ENCODE measurements around the gene GABARAP.

GABARAP gene

DNA sequence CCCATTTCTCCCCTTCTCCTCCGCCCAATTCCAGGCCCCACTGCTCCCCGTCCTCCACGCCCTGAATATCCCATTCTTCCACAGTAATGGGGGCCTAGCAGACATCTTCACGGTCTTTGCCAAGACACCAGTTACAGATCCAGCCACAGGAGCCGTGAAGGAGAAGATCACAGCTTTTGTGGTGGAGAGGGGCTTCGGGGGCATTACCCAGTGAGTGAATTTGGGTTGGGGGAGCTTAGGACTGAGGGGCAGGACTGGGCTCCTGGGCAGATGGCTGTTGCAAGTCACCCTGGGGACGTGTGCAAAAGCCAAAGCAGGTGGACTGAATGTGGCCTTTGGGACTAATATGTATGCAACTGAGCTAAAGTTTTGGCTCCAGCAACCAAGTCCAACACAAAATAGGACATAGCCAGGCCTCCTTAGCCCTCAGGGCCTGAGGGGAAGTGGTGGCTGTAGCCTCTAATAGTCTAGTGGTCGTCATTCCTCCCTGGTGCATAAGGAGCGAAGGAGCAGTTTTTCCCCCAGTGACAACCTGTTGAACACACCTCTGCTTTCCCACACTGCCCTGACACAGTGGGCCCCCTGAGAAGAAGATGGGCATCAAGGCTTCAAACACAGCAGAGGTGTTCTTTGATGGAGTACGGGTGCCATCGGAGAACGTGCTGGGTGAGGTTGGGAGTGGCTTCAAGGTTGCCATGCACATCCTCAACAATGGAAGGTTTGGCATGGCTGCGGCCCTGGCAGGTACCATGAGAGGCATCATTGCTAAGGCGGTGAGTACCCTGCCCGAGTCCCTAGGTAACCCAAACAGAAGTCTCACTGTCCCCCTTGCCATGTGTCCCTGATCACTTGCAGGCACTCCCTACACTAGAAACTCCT is 19.9 kb downstream of the GABARAP start:
- no peak for DNase-seq (ENCODE audit: low read depth)

GRCh38 chr17:7221278-7222092 is 20.8 kb downstream of the GABARAP start:
- no peak for DNase-seq (ENCODE audit: low read depth)

DNA sequence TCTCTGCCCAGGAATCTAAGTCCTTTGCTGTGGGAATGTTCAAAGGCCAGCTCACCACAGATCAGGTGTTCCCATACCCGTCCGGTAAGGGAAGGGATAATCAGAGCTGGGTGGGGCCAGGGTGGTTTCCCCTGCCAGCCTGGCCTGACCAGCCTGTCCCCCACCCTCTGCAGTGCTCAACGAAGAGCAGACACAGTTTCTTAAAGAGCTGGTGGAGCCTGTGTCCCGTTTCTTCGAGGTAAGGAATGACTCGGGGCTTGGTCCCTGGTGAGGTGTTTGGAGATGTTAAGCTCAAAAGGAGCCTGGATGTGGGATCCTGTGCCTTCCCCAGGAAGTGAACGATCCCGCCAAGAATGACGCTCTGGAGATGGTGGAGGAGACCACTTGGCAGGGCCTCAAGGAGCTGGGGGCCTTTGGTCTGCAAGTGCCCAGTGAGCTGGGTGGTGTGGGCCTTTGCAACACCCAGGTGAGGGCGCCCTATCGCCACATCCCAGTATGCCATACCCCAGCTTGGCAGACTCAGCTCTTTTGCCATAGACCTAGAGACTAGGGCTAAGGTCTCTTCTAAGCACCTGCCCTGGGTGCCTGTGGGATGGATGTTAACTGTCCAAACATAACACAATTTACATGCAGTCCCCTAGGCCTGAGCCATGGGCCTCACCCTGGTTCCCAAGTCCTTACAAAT is 21.5 kb downstream of the GABARAP start:
- no peak for DNase-seq (ENCODE audit: low read depth)

- DNase-seq (ENCODE audit: low read depth): peak; percentile 46
Measured at GRCh38 chr17:7219812-7220592, 22.2 kb downstream of the GABARAP start, which contains the start of the genes ACADVL and DLG4. Gene ACADVL (plus strand): TSS chr17:7219938. CDS start chr17:7219985, 47 bp downstream. Gene DLG4 (minus strand): TSS chr17:7219836.

DNA sequence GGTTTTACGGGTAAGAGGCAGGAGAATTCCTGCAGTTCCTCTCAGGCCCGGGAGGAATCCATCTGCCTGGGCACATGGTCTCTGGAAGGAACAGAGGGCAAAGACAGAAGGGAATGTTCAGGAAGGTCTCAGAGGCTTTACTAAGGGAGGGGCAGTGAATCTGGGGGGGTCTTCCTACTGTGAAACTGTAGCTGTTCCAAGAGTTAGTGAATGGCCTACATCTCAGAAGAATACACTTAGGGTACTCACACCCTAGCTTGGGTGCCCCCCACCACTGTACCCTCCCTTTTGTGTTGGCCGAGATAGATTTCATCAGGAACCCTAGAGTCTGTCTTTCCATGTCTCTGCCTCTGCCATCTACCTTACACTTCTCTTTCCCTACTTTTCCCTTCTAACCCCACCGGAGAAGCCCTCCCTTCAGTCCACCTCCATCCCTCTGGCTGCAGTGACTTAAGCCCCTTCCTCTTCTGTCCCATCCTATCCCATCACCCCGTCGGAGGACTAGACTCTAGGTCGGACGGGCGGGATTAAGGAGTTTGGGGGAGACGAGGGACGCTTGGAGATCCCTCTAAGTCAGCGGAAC is 22.9 kb downstream of the GABARAP start:
- no peak for DNase-seq (ENCODE audit: low read depth)

- DNase-seq (ENCODE audit: low read depth): no peak
Measured at GRCh38 chr17:7218758-7219157, 23.5 kb downstream of the GABARAP start.

DNA sequence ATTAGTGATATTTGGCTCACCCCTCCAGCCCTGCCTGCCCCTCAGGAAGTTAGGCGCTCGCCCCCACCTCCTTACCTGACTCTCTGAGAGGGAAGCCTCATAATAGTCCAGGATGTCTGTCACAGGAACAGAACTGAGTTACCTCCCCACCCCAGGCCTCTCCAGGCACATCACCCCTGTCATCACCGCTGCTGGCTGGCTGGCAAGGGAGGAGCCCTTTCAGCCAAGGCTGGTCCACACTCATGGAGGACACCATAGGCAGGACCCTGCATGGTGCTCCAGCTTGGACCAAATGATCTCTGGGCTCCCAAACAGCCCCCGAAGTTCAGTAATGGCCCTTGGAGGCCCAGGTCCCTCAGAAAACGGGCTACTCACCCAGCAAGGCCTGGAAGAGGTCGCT is 24.1 kb downstream of the GABARAP start:
- DNase-seq (ENCODE audit: low read depth): no peak

DNA sequence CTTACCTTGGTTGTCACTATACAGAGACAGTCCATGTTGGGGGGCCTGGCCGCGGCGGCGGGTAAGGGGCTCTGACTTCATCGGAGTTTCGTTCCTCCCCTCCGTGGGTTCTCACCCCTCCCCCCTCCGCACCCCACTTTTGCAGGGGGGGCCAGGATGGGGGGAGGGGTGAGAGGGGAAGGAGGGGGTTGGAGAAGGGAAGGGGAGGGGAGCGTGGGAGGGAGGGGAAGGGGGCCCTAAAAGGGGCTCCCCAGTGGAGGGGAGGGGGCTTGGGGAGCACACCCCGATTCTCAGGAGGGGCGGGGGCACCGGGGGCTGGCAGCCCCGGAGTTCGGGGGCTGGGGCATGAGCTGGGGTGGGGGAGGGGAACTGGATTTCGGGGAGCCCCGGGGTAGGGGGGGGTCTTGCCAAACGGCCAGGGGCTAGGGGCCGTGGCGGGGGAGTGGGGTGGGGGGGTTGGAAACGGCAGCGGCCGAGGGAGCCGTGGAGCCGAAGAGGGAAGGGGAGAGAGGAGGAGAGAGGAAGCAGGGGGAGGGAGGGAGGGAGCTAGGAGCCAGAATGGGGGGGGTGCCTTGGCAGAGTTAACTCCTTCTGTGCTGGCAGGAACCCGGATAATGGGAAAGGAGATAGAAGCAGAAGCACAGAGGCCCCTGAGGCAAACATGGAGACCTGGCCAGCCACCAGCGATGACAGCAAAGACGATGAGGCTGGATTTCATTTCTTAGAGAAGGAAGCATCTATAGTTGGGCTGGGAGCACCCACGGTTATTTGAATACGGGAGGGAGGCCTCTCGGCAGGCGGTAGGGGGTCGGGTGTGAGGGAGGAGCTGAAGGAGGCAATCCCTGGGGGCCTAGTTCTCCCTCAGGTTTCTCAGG is 24.9 kb downstream of the GABARAP start:
- DNase-seq (ENCODE audit: low read depth): no peak

GRCh38 chr17:7216242-7217112 is 25.8 kb downstream of the GABARAP start:
- no peak for DNase-seq (ENCODE audit: low read depth)

- DNase-seq (ENCODE audit: low read depth): no peak
Measured at GRCh38 chr17:7215652-7216180, 26.5 kb downstream of the GABARAP start.

DNA sequence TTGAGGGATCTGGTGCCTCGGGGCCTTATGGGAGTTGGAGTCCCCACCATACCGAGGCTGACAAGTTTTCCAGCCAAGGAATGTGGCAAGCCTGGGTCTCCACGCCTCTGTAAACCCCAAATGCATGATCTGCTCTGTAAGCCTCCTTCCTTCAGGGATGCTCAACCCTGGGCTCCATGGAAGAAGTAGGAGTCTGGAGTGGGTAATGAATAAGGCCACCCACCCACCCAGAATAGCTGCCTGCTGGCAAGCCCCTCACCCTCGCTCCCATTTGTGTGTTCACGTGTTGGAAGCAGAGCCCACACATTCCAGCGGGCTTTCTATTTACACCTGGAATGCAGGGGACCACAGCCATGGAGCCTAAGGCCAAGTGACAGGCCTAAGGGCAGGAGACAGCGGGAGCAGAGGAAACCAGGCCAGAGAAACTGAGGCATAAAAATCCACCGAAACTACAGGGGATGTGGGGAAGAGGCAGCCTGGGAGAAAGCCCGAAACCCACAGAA is 27.1 kb downstream of the GABARAP start:
- DNase-seq (ENCODE audit: low read depth): no peak

DNA sequence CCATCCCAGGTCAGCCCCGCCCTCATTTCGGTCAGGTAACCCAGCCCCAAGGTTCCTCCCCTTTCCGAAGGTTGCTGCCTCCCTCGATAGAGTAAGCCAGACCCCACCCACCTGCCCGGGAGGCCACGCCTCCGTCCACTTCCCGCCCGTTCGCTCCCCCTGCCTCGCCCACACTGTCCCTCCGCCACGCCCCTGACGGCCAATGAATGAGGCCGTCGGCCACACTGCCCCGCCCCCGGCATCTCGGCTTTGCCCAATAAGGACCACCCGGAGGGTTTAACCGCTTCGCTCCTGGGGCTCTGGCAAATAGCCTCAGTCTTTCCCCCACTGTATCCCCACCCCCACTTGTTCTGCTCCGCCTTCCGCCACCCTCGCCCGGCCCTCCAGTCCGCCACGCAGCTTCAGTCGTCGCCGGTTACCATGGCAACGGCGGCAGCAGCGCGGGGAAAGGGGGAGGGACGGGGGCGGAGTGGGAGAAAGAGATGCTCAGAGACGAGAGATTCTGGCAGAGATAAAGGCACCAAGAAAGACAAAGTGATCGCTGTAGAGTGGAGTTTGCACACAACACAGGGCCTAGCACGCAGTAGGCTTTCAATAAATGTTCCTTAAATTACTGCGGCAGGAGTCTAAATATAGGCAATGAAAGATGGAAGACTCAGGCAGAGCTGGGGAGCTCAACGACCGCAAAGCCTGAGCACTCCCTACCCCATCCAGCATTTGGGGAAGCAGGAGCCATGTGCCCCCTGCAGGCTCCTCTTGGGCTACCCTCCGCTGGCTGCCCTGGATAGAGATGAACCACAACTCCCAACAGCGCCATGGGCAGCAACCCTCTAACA is 27.7 kb downstream of the GABARAP start:
- peak; percentile 80 for DNase-seq (ENCODE audit: low read depth)

GRCh38 chr17:7213895-7214299 is 28.4 kb downstream of the GABARAP start:
- DNase-seq (ENCODE audit: low read depth): no peak

DNA sequence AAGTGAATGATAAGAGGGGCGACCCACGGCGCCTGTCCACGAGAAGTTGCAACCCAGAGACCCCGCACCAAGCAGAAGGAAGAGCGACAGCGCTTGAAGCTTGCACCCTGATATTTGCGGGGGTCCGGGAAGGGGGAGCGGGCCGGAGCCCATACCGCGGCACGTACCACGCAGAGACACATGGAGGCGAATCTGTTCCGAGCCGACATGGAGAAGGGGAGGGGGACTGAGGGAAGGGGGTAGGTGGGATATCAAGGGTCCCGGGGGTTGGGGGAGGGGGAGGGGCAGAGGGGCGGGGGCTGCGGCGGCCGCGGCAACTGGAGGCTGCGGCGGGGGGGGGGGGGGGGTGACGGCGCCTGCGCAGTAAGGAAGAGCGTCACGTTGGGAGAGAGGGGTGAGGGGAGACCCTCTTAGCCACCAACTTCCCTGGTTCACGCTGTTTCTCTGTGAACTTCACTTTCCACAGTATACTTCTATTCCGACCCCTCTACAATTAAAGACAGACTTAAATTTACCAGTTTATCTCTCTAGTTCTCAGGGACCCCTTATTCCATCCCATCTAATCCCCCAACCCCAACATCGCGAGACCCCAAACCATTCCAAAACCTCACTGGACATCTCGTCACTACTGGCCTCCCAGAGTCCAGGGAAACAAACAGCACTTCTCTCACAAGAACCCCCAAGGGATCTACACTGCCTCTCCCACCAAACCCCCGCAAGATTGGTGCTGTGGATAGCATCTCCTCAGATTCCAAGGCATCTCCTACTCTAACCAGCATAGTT is 30.6 kb downstream of the GABARAP start:
- no peak for DNase-seq (ENCODE audit: low read depth)

- DNase-seq (ENCODE audit: low read depth): no peak
Measured at GRCh38 chr17:7208754-7209460, 33.3 kb downstream of the GABARAP start.

DNA sequence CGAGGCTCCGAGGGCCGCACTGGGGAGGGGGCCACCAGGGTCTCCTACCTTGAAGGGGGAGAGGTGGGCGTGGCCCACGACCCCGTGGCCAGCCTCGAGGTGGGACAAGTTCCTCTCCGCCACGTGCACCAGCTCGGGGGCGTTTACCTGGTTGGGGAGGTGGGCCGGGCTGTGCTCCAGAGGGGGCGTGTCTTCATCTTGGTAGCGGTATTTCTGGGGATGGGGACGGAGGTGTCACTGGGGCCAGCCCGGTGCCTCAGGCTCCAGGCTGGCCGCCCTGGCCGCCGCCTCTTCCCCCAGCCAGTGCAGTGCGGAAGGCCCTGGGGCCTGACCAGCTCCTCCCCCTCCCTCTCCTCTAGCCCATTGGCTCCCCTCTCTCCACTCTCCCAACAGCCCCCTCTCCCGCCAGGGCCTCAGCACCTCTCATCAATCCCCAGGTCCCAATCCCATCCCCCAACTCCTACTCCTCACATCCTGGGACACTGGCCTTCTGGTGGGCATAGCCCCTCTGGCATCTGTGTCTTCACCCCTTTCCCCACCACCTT is 34.1 kb downstream of the GABARAP start:
- DNase-seq (ENCODE audit: low read depth): no peak
